Hepatocyte (in vitro differentiated cells): ENCODE results near the gene TNNT2. TPM values are rescaled to one million over a fixed set of nuclear protein-coding genes. Genes with fewer than 3 reads are reported as not detected.

Experiments
- DNase-seq: peaks from one replicate; pipeline ENCODE4 v3.0.0-alpha.2; 2016; ENCODE audit warnings: low spot score
- H2AFZ ChIP-seq: fragments of 200-600 bp; sonication (generic); 2 replicates; pipeline ENCODE4 v1.6.0; 2016; ENCODE audit warnings: antibody characterized with exemption, mild to moderate bottlenecking
- H3K27ac ChIP-seq: fragments of 200-600 bp; sonication (generic); 2 replicates; pipeline ENCODE4 v1.5.1; 2016; ENCODE audit warnings: mild to moderate bottlenecking
- H3K27me3 ChIP-seq: fragments of 200-600 bp; sonication (generic); 2 replicates; pipeline ENCODE4 v1.6.1; 2016
- H3K36me3 ChIP-seq: fragments of 200-600 bp; sonication (generic); replicated peaks from 2 replicates; pipeline ENCODE4 v1.5.1; 2016; ENCODE audit warnings: low read depth; ENCODE audit not compliant: insufficient read depth
- H3K4me1 ChIP-seq: fragments of 200-600 bp; sonication (generic); 2 replicates; pipeline ENCODE4 v1.5.1; 2016; ENCODE audit warnings: mild to moderate bottlenecking, moderate library complexity; ENCODE audit not compliant: insufficient read depth
- H3K4me2 ChIP-seq: fragments of 200-600 bp; sonication (generic); 2 replicates; pipeline ENCODE4 v1.6.0; 2016
- H3K4me3 ChIP-seq: fragments of 200-600 bp; sonication (generic); 2 replicates; pipeline ENCODE4 v1.5.1; 2016; ENCODE audit warnings: mild to moderate bottlenecking
- H3K79me2 ChIP-seq: fragments of 200-600 bp; sonication (generic); 2 replicates; pipeline ENCODE4 v1.6.0; 2017; ENCODE audit warnings: mild to moderate bottlenecking
- H3K9me2 ChIP-seq: fragments of 200-600 bp; sonication (generic); replicated peaks from 2 replicates; pipeline ENCODE4 v1.6.0; 2017; ENCODE audit warnings: mild to moderate bottlenecking; ENCODE audit not compliant: insufficient read depth
- H3K9me3 ChIP-seq: fragments of 200-600 bp; sonication (generic); 2 replicates; pipeline ENCODE4 v1.5.1; 2016; ENCODE audit warnings: low read depth, mild to moderate bottlenecking
- H4K20me1 ChIP-seq: fragments of 200-600 bp; sonication (generic); 2 replicates; pipeline ENCODE4 v1.6.0; 2016; ENCODE audit warnings: mild to moderate bottlenecking; ENCODE audit not compliant: insufficient read depth, poor library complexity, severe bottlenecking
- CTCF ChIP-seq: fragments of 200-600 bp; sonication (generic); IDR thresholded peaks from 2 replicates; pipeline ENCODE4 v1.5.1; 2016; ENCODE audit warnings: antibody characterized with exemption, mild to moderate bottlenecking; ENCODE audit not compliant: poor library complexity
- EZH2 ChIP-seq: fragments of 200-600 bp; sonication (generic); IDR thresholded peaks from 2 replicates; pipeline ENCODE4 v1.6.1; 2016; ENCODE audit warnings: antibody characterized with exemption, mild to moderate bottlenecking, borderline replicate concordance
- EZH2phosphoT487 ChIP-seq: fragments of 200-600 bp; sonication (generic); IDR thresholded peaks from one replicate; pipeline ENCODE4 v1.6.1; 2018; ENCODE audit warnings: antibody characterized with exemption, mild to moderate bottlenecking, low read depth, moderate library complexity; ENCODE audit not compliant: unreplicated experiment, severe bottlenecking
- WGBS: methylation state at CpG from one replicate; pipeline ENCODE4 v1.1.6; 2016; ENCODE audit warnings: low lambda C conversion rate; ENCODE audit errors: missing lambda C conversion rate; 5-methylcytosine and 5-hydroxymethylcytosine counted together
- polyA plus RNA-seq: library from polyadenylated mRNA; unstranded; fragments of >200 nt; fragmentation: Nextera tagmentation; extraction: Ambion mirVana; gene quantifications from 2 replicates; pipeline ENCODE4 v1.2.1, GENCODE V29; 2016
- total RNA-seq: library from RNA; depleted of rRNA; stranded (reverse); fragments of >200 nt; gene quantifications from 2 replicates; pipeline ENCODE4 v1.2.3, GENCODE V29; 2014

Gene TNNT2
- total and polyA plus RNA-seq, 2 experiments from 2014 or later = 25.9 to 33.5 TPM

GRCh38 chr1:201341377-201341776 is 36.1 kb downstream of the TNNT2 start:
- no peaks in the 10 kb centered on the region for H3K36me3 ChIP-seq
- H3K4me3 ChIP-seq = no peak overlapping the region
- H4K20me1 ChIP-seq = no peaks in the 10 kb centered on the region
- H3K4me2 ChIP-seq = no peak overlapping the region
- no peaks in the 10 kb centered on the region for H3K9me3 ChIP-seq
- no peak overlapping the region for H3K27ac ChIP-seq
- H3K4me1 ChIP-seq = no peaks in the 10 kb centered on the region
- H3K9me2 ChIP-seq = no peaks in the 10 kb centered on the region
- no peak for TF ChIP-seq CTCF
- no peak for TF ChIP-seq EZH2phosphoT487
- TF ChIP-seq EZH2 = no peak
- H2AFZ ChIP-seq = no peak overlapping the region
- H3K27me3 ChIP-seq = no peaks in the 10 kb centered on the region
- no peak for DNase-seq
- no peaks in the 10 kb centered on the region for H3K79me2 ChIP-seq
- 86% methylated on average over 1 of the region's 1 CpG for WGBS

- Histone ChIP-seq H3K79me2 (no peaks in the 10 kb centered on the region), H2AFZ (no peak overlapping the region), H3K9me2 (no peaks in the 10 kb centered on the region), H3K4me3 (no peak overlapping the region), H3K36me3 (no peaks in the 10 kb centered on the region), H3K4me2 (no peak overlapping the region), H4K20me1 (no peaks in the 10 kb centered on the region), H3K9me3 (no peaks in the 10 kb centered on the region), H3K27ac (no peak overlapping the region), H3K4me1 (no peaks in the 10 kb centered on the region), H3K27me3 (no peaks in the 10 kb centered on the region)
- TF ChIP-seq EZH2phosphoT487 = no peak
- TF ChIP-seq CTCF = no peak
- TF ChIP-seq EZH2 = no peak
- no peak for DNase-seq
- 92% methylated on average over 9 of the region's 9 CpGs for WGBS
Observed at GRCh38 chr1:201336711-201337450, 40.6 kb downstream of the TNNT2 start.

- DNase-seq = no peak
- no peaks in the 10 kb centered on the region for H3K9me3 ChIP-seq
- 77% methylated on average over 3 of the region's 3 CpGs for WGBS
- no peak overlapping the region for H3K4me2 ChIP-seq
- H3K4me1 ChIP-seq = no peaks in the 10 kb centered on the region
- no peak overlapping the region for H2AFZ ChIP-seq
- TF ChIP-seq EZH2phosphoT487 (no peak), EZH2 (no peak), CTCF (no peak)
- no peak overlapping the region for H3K4me3 ChIP-seq
- H3K9me2 ChIP-seq = no peaks in the 10 kb centered on the region
- no peaks in the 10 kb centered on the region for H3K36me3 ChIP-seq
- no peaks in the 10 kb centered on the region for H3K79me2 ChIP-seq
- no peaks in the 10 kb centered on the region for H4K20me1 ChIP-seq
- H3K27me3 ChIP-seq = no peaks in the 10 kb centered on the region
- no peak overlapping the region for H3K27ac ChIP-seq
Observed at GRCh38 chr1:201335901-201336300, 41.6 kb downstream of the TNNT2 start.
